RCC 7860 (cell line): ENCODE data around the gene SVIL.
"Not testable (repeated sequence)": the region's sequence is repeated elsewhere in the genome, so short reads cannot be mapped to it uniquely, and the experiment has no call there.

Experiments
- DNase-seq: peaks from one replicate; pipeline ENCODE4 v3.0.0-alpha.2; 2015; ENCODE audit warnings: low spot score
- FAIRE-seq: peaks from 2 replicates; lab custom pipeline; 2012; peaks lifted over from hg19 to GRCh38; lab: Jason Lieb, UNC

The SVIL gene

DNA sequence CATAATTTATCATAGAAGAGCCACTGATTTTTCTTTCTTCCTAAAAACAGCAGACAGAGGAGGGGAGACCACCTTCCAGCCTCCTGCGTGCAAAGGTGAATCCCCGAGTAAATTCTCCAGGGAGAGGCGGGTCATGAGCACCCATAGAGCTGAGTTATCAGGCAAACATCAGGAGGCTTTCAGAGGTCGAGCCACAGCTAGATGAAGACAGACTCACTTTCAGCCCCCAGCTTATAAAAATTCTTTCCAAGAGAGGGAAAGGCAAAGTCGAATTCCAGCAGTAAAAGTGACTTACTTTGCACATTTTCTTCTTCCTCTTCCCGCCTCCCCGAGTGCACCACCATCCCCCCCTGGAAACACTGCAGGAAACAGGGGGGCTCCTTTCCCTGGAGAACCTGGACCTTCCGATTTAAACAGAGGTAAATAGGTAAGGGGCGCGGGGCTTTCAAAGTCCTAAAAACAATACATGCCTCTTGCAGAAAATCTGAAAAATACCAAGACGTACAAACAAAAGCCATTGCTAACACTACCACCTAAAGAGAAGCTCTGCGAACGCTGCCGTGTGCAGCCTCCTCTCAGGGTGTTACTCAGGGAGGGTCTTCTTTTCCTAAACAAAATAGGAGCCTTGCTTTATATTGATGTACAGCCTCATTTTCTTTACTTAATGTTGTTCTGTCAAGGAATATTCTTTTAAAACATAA, 163.8 kb downstream of the SVIL start:
- peak; percentile 41 for DNase-seq
- peak; percentile 27 for FAIRE-seq

DNA sequence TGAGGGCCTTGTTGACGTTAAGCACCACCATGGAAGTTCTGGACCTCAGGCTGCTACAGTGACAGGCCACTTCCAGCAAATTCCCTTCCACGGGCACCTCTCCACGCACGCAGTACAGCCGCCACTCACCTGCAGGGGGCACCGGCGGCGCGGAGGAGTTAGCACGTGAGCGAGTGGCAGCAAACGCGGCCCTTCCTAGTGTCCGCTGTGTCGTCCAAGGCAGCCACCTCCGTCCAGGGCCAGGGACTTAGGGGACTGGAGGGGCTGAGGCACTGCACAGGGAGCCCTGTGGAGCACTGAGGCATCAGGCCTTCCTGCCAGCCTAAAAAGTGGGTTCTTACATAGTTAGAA, 164.4 kb downstream of the SVIL start:
- FAIRE-seq (no peak), DNase-seq (no peak)

DNA sequence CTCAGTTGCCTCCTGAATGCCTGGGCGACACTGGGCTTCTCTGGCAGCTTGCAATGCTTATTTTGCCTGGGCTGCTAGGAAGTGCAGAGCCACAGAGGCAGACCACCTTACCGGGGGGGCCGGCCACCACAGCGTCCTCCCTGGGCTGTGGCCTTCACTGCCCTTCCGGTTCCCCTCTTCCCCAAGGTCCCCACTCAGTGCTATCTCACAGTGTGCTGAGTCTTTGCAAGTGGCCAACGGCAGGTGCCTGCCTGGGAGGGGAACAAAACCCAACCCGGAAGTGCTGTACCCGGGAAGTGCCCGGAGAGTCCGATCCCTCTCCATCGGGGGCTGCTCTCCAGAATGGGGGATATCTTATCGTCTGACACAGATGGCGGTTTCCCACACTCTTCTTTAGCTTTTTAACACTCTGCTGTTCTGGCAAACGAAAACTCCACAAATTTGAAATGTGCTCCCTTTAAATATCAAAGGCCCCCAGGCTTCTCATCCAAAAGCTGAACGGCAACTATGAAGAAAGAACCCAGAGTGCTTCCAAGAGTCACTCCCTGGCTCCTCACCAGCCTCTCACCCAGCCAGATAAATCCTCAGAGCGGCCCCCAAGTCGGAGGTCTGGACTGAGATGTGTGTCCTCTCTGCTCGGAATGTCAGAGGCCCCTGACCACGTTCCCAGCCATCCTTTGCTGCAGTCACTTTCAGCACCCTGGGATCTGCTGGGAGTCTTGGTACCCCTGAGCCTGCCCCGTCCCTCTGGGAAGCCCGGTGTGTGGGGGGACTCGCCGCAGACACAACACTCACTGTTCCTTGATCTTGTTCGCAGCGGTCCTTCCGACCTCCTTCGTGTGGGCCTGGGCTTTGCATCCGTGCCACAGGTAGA, 165.1 kb downstream of the SVIL start:
- FAIRE-seq: no peak

DNA sequence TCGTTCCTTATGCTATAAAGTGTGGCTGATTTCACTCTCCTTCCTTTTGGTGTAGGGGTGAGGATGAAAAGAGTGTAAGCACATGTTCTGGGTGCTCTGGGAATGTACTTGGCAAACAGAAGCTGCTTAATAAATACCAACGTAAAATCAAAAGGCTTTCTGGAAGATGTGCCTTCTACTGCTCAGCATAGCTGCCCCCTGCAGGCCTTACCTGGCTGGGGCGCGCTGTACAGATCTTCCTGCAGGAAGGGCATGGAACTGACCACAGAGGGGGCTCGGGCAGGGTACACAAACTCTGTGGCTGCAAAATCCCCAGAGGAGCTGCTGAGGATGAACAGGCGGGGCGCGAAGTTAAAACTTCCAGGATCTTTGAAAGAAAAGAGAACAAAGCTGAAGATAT, 169.4 kb downstream of the SVIL start:
- FAIRE-seq (no peak), DNase-seq (no peak)

More for the DNA sequence above, 165.1 kb downstream of the SVIL start:
- no peak for DNase-seq

DNA sequence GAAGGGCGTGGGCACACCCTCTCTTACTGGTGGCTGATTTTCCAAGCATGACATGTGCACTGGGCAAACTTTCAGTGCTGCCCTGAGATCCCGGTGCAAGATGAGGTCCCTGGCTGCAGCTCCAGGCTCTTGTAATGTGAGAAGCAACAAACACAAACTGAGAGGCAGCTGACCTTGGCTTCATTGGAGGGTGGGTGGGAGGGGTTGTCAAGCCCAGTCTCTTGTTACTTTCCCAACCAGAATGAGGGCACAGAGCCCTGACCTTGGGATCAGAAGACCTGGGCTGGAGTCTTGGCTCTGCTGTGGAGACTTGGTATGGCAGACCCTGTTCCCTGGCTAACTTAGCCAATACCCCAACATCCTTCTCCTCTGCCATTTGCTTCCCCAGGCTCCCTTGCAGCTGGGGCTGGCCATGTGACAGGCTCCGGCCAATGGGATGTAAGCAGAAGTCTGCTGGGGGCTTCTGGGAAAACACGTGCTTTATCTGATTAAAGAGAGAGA, 170.1 kb downstream of the SVIL start:
- DNase-seq, FAIRE-seq: not testable (repeated sequence)

DNA sequence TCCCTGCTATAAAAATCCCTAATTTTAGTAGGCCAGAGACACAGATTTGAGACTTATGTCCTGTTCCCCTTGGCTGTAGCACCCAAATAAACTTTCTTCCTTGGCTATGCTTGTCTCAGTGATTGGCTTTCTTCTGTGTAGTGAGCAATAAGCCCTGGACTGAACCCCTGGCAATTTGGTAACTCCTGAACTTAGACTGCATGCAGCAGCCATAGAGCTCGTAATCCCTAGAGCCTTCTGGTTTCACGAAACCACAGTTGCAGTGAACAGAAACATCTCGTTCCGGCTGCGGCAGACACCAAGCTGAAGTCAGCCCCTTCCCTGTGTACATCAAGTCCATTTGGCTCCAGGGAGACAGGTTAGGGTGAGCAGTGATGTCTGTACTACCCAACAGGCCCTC, 173.7 kb downstream of the SVIL start:
- DNase-seq: no peak
- no peak for FAIRE-seq

DNA sequence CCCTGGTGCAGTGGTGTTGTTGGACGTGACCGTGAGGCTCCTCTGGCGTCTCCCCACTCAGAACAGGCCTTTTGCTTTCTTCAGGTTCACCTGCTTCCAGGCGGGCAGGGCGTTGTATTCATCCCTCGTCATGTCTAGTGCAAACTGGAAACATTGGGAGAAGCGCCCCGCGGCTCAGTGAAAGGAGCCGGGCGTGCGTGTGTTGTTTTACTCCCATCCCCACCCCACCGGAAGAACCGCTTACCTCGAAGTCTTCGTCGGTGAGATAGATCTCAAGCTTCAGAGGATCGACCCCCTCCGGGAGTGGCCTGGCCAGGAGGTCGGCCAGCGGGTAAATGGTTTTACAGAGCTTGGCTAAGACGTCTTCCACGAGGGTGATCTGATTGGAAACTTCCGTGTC, 176.6 kb downstream of the SVIL start:
- not testable (repeated sequence) for DNase-seq, FAIRE-seq

DNA sequence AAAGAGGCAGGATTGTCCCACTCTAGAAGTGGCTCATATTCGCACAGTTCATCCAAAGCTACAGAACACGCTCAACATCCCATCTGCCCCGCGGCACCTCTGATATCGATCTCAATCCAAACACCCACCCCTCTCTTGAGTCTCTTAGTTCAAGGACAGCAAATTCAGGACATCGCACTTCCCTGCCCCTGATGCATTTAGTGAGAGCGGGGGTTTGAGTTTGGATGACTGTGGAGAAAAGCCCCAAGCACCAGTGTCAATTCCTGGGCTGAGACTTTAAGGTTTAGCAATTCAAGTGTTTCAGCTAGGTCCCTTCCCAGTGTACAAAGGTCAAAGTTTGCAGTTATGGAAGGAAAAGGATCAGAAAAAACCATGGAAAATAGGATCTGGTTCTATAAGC, 179.7 kb downstream of the SVIL start:
- FAIRE-seq: no peak
- no peak for DNase-seq

DNA sequence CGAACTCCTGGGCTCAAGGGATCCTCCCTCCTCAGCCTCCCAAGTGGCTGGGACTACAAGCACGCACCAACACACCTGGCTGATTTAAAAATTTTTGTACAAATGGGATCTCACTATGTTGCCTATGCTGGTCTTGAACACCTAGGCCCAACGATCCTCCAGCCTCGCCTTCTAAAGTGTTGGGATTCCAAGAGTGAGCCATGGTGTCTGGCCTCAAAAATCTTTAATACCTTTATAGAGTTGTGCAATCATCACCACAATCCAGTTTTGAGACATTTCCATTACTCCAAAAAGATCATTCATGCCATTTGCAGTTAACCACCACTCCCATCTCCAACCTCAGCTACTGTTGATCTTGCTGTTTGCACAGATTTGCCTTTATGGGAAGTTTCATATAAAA, 180.5 kb downstream of the SVIL start:
- DNase-seq: no peak
- FAIRE-seq: no peak

DNA sequence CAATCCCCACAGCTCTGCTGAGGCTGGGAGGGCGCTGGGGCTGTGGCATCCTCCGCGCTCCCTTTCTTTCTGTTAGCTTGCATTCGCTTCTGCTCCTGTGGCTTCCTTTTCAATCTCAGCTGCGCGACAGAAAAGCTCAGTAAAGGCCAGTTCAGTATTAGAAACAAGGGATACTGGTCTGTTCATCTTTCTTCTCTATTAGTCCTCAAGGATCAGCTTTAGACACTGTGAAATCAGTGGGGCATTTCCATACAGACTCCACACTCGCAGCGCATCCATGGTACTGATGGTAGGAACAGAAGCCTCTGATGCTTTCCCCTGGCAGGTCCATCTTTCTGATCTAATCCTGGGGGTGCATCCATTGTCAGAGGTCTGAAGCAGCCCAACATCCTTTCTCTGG, 182.2 kb downstream of the SVIL start:
- DNase-seq (no peak), FAIRE-seq (no peak)

DNA sequence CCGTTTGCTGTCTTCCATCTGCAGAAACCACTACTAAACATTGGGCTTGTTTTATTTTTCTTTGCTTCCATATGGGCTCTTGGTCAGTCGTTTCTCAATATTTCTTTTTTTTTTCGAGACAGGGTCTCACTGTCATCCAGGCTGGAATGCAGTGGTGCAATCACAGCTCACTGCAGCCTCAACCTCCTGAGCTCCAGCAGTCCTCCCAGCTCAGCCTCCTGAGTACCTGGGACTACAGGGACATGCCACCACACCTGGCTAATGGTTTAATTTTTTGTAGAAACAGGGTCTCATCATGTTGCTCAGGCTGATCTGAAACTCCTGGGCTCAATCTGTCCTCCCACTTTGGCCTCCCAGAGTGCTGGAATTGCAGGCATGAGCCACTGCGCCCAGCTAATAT, 182.8 kb downstream of the SVIL start:
- DNase-seq: no peak
- no peak for FAIRE-seq

DNA sequence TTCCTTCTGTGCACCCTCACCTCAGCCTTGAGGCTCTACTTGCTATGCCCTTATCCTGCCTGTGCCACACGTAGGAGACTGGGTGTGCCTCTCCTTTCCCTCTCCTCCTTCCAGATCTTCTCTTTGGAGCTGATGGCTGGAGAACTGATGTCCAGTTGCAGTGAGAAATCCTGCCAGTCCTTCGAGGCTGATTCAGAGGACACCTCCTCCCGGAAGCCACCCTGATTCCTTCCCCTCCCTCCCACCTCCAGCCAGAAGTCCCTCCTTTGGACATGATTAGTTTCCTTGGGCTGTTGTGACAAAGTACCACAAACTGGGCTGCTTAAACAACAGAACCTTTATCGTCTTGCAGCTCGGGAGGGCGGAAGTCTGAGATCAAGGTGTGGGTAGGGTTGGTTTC, 184.4 kb downstream of the SVIL start:
- FAIRE-seq (no peak), DNase-seq (no peak)

DNA sequence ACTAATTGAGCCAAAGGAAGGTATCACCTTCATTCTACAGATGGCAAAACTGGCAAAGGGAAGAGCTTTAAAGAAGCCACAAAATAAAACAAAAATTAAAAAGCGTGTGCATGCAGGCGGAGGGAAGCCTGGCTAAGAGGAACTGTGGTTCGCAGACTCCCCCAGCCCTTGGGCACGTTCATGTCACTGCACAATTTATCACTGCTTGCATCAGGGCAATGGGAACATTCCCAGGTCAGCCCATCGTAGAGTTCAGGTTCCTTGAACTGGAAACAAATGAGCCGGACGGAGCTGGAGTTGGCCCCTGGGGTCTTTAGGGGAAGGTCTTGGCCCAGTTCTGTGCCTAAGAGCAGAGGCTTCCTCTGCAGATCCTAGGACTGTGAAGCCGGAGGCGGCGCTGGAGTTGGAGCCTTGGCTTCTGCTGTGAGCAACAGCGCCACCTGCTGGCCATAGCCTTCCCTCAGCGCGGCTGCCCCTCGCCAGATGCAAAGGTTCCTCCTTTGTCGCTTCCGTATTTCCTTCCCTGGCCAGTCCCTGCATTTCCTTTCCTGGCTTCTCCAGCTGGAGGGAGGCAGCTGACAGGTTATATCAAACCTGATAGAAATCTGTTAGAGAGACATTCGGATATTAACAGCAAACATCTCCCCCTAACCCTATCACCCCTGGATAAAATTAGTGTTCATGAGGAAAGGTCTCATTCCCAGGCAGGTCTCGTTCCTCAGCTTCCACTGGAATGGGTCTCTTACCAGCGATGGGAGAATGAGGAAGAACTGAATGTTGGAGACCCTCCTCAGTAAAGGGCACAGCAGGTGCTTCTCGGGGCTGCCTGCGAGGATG, 185.8 kb downstream of the SVIL start:
- DNase-seq: peak; percentile 38
- FAIRE-seq: not testable (repeated sequence)

DNA sequence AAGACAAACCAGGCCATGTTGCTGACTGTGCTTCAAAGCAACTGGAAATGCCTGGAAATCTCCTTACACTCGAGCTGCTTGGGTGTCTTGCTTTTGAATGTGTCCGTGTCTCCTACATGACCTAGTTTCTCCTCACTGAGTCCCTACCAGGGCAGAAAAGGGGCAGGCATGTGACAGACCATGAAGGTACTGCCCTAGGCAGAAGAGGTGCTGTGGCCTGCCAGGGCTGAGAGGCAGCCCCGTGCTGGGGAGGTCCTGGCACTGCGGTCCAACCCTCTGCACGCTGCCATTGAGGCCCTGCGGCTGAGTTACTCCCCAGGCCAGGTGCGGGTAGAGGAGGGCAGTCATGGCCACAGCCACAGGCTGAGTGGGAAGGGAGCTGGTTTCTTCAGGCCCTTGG, 186.6 kb downstream of the SVIL start:
- no peak for DNase-seq
- FAIRE-seq: no peak

DNA sequence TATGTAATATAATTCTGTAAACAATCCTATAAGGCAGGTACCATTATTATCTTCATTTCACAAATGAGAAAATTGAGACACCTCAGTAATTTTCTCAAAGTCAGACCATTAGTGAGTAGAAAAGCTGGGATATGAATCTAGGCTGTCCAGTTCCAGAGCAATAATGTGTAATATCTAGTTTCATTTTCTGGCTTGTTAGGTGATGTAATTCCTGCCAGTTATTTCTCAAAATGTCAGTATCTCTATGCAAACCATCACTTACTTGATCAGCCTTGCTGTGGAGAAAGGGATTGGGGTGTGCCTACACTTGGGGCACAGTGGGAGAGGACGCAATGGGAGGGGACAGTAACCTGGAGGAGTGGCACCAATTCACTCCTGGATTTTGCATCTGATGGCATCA, 188.4 kb downstream of the SVIL start:
- FAIRE-seq: no peak
- DNase-seq: no peak

DNA sequence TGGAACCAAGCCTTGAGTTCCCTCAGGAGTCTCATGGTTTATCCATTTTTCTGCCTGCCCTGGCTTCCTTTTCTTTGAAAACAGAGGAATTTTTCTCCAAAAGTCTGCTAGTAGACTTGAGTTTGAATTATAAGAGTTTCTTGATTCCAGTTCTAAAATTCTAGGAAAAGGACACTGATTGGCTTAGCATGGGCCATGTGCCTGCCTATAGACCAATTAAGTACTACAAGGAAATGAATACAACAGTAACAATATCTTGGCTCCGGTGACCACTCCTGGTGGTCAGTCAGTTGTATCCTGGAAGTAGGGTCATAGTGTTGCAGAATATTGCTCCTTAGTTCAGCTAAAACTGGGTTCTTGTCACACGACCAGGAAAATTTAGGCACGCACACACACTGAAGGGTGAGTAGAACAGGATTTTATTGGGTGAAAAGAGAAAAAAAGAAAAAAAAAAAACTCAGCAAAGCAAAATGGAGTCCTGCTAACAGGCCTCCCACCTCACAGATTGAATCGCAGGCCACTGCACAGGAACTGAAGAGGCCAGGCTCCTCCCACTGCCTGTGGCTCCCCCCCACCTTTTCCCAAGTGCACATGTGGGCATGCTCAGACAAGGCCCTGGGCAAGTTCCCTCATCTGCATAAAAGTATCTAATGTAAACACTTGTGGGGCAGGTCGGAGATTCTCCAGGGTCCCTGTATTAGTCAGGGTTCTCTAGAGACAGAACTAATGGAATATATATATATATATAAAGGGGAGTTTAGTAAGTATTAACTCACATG, 190.8 kb downstream of the SVIL start:
- FAIRE-seq: no peak
- no peak for DNase-seq

DNA sequence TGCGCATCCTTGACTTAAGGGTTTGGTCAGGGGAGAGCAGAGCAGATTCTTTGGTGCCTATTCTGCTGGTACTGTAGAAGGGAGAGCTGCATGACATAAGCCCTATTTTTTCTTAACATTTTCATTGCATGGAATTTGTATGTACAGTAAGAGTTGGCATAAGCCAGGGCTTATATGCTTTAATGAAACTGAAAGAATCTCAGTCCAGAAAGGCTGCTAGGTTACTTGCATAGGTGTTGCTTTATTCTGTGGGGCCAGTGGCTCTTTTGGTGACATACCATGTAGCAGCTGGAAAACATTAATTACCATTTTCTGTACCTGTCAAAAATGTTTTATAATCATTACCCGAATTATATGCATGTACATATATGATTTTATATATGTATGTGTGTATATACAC, 193.8 kb downstream of the SVIL start:
- FAIRE-seq (no peak), DNase-seq (no peak)

DNA sequence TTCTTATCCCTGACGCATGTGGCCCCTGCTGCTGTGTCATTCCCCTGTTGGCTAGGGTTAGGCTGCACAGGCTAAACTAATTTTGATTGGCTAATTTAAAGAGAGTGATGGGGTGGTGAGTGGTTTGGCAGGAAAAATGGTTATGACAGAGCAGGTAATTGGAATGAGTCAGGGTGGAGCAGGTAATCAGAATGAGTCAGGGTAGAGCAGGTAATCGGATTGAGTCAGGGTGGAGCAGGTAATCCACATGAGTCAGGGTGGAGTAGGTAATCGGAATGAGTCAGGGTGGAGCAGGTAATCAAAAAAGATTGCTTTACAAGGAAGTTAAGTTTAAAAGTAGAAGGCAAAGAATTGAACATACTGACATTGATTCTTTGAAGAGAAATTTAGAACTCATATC, 195.8 kb downstream of the SVIL start:
- FAIRE-seq, DNase-seq: not testable (repeated sequence)

DNA sequence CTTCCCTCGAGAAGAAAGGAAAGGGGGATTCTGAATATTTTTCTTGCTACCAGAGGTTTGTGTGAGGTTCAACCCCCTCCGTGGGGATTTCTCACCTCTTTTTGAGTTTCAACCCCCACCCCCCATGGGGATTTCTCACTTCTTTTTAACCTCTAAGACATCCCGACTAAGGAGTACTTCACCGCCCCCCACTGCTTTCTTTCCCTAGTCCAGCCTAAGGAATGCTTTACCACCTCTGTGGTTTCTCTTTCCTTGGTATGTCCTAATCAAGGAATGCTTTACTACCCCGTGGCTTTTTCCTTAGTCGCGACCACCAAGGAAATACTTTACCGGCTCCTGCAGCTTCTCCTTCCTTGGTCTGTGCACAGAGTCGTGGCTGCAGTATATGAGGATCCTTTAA, 196.5 kb downstream of the SVIL start:
- FAIRE-seq (no peak), DNase-seq (peak; percentile 53)

DNA sequence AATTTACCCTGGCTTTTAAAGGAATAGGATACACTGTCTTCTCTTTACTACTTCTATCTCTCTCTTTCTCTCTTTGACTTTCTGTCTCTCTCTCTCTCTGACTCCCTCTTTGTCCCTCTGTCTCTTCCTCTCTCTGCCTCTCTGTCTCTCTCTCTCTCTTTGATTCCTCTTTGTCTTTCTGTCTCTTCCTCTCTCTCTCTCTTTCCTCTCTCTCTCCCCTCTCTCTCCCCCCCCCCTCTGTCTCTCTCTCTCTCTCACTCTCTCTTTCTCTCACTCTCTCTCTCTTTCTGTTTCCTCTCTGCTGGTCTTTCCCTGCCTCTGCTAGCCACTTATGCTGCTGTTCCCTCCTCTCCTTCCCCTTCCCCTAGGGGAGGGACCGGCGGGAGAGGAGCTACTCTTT, 196.9 kb downstream of the SVIL start:
- FAIRE-seq: no peak
- no peak for DNase-seq
